SK-N-SH (cell line): ENCODE measurements around the gene PNPLA2.

Source experiments
- CTCF ChIP-seq: fragments of 200-600 bp; sonication (generic); IDR thresholded peaks from 2 replicates; pipeline ENCODE4 v1.6.1; 2017; ENCODE audit warnings: antibody characterized with exemption, mild to moderate bottlenecking, moderate library complexity
- POLR2AphosphoS5 ChIP-seq: IDR thresholded peaks from 2 replicates; pipeline ENCODE4 v1.6.1; 2012; ENCODE audit warnings: low read depth, low read length
- TAF1 ChIP-seq: IDR thresholded peaks from 2 replicates; pipeline ENCODE4 v1.6.1; 2012; ENCODE audit warnings: low read depth, mild to moderate bottlenecking, low read length, moderate library complexity, borderline replicate concordance

GRCh38 chr11:865462-866430 lies 47.0 kb downstream of the PNPLA2 start:
- no peak for TF ChIP-seq POLR2AphosphoS5
- no peak for TF ChIP-seq CTCF
- no peak for TF ChIP-seq TAF1
